ENCODE data around the gene WT1.

The WT1 gene

DNA sequence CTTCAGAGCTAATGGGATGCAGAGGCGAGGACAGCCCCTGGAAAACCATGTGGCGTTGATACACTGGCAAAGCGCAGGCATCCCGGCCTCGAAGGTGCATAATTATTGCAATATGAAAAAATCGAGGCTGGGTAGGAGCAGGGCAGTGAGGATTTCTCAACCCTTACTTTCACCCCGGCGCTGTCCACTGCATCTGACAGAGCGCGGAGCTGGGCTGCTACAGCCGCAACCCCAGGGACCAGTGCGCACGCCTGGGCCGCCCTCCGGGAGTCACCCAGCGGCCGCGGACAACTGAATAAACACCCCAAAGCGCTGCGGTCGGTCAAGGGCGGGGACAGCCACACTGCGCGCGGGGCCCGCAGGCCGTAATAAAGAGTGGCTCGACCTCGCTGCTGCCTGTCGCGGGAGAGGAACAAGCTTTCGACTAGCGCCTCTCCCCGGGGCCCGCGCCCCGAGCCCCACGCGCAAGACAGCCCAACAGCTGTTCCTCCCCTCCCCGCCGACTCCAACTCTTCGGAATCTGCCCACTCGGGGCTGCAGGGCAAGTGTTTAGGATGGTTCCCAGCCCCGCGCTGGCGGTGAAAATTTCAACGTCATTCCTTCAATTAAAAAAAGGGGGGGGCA, 3.6 kb upstream of the WT1 start:
- in situ Hi-C loops (cut with MboI; ENCODE audit: low sequenced_read_pairs) = no loop called here

DNA sequence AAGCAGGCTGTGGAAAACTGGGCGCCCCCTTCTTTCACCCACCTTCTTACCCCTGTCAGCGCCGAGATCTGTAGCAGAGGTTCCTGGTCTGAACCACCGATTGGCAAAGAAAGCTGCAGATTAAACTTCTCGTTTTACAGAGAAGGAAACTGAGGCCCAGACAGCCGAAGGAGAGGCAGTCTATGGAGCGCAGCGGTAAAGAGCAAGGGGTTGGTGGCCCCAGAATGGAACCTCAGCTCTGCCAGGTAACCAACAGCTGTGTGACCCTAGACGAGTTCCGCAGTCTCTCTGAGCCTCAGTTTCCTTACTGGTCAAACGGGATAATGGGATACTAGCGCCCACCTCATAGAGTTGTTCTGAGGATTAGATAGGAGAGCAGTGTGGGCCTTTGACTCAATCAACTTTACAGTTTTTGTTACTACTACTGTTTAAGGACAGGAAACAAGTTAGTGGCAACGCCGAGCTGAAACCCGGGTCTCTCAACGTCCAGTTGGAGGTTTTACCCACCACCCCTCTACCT, 3.1 kb upstream of the WT1 start:
- in situ Hi-C loops (cut with MboI; ENCODE audit: low sequenced_read_pairs) = no loop called here

- in situ Hi-C loops (cut with MboI; ENCODE audit: low sequenced_read_pairs) = no loop called here
Observed at GRCh38 chr11:32437495-32438345, 2.4 kb upstream of the WT1 start.

DNA sequence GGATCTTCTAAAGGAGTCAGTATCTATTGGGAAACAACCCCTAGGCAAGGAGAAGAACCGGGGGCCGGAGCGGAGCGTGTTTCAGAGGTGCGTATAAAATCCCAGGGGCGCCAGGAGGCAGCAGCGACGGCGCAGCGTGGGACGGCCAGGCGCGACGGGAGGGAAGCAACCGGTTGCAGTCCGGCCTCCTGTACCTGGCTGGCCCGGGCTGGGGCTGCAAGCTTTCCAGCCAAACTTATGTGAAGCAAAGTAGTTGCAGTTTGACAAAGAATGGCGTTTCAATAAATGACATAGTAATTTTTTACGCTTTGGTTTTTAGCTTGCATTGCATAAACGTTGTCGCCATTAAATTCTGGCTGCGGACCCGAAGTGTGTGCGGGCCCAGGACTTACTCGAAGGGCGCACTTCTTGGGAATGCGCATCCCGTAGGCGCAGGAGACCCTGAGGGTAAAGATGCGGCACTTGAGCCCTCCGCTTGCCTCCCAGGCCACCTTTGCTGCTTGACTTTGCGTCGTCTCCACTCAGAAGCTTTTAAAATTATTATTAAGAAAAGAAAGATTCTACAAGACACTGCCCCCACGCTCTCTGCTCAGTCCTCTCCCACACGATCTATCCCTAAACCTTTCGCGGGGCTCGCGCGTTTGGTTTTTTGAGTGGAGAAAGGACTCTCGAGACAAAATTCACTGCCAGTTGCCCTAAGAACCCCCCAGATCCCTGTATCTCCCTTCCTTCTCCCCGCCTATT, 1.6 kb upstream of the WT1 start:
- in situ Hi-C loops (cut with MboI; ENCODE audit: low sequenced_read_pairs) = no loop called here

GRCh38 chr11:32435942-32436750, 807 bp upstream of the WT1 start:
- in situ Hi-C loops (cut with MboI; ENCODE audit: low sequenced_read_pairs) = no loop called here

DNA sequence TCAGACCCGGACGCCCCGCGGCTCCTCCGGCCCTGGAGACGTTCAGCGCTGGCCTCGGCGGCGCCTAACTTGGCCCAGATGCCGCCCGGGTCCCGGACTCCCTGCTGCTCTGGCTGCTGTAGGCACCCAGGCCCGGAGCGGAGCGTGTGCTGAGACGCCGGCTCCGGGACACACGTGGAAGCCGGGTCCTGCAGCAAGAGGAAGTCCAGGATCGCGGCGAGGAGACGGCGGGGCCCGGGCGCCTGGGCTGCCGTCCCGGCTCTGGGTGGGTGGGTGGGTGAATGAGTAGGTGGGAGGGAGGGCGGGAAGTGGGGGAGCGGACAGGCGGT, 223 bp downstream of the WT1 start:
- in situ Hi-C loops (cut with MboI; ENCODE audit: low sequenced_read_pairs) = no loop called here

DNA sequence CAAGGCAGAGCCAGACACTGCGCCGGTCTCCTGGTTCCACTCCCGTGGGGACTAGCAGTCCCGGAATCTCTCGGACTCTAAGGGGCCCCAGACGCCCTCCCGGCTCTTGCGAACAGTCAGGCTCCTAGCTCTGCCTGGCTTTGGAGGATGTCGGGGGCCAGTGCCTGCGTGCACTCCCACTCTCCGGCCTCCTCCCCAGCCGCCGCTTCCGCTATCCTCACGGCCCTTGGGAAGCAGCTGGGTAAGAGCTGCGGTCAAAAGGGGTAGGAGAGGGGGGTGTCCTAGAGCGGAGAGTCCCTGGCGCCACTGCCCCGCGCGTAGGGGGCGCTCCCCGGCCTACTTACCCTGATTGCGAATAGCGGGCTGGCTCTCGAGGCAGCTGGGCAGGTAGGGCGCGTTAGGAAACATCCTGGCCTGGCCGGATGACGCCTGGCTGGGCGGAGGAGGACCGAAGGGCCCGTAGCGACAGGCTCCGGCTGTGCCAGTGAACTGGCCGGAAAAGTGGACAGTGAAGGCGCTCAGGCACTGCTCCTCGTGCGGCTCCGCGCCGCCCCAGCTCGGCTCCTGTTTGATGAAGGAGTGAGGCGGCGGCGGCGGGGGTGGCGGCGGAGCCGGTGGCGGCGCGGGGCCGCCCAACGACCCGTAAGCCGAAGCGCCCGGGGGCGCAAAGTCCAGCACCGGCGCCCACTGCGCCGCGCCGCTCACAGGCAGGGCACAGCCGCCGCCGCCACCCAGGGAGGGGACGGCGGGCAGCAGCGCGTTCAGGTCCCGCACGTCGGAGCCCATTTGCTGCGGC, 785 bp downstream of the WT1 start:
- in situ Hi-C loops (cut with MboI; ENCODE audit: low sequenced_read_pairs) = no loop called here

DNA sequence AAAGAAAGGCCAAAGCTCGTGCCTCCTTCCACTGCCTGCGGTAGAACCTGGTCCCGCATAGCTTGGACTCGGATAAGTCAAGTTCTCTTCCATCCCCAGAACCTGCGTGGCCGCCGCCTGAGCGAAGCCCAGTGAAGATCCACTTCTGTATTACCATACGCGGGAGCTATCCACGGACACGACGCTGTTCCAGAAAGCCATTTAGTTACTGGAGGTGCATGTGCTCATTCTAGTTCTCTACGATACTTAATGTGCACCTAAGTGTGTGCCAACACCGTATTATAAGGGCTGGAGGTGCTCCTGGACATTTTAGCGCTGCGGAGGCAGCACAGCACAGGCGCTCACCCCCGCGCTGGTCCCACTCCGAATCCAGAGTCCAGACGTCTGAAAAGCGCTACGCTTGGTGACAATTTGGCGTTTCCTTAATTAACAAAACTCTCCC, 1.4 kb downstream of the WT1 start:
- in situ Hi-C loops (cut with MboI; ENCODE audit: low sequenced_read_pairs) = no loop called here

DNA sequence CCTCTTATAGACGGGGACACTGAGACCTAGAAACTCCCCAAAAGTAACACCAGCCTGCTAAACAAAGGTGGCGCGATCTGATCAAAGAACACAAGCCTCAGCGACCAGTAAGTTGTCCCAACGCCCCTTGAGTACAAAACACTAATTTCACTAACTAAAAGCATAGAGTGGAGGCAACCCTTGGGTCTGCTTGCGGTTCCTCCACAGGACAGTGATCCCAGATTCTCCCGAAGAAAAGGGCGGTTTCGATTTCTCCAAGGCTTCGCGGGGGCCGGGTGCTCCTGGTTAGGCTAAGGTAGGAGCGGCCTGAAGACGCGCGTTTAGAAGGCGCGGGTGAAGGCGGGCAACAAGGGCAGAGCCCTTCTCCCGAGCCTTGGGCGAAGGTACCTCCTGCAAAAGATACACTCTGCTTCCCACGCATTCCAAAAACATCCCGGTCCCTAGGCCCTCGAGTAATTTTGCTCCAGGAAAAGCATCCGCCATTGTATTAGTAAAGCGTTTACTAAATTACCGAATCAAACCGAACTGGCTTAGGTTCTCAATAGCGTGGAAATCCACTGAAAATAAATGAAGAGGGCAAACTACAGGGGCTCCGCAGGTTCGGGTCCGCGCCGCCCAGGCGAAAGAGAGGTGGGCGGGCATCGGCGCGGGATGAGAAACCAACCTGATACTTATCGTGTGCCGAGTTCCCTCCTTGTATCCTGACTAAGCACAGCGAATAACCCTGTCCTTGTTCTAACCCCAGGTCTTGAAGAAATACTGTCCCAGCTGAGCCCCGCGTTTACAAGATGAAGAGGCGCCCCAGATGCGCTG, 2.0 kb downstream of the WT1 start:
- in situ Hi-C loops (cut with MboI; ENCODE audit: low sequenced_read_pairs) = no loop called here

- in situ Hi-C loops (cut with MboI; ENCODE audit: low sequenced_read_pairs) = no loop called here
Observed at GRCh38 chr11:32432565-32432964, 2.8 kb downstream of the WT1 start.

- in situ Hi-C loops (cut with MboI; ENCODE audit: low sequenced_read_pairs) = no loop called here
Observed at GRCh38 chr11:32430568-32431381, 4.6 kb downstream of the WT1 start.

- in situ Hi-C loops (cut with MboI; ENCODE audit: low sequenced_read_pairs) = no loop called here
Observed at GRCh38 chr11:32429477-32429876, 5.9 kb downstream of the WT1 start.

GRCh38 chr11:32428665-32429303, 6.6 kb downstream of the WT1 start:
- in situ Hi-C loops (cut with MboI; ENCODE audit: low sequenced_read_pairs) = no loop called here

DNA sequence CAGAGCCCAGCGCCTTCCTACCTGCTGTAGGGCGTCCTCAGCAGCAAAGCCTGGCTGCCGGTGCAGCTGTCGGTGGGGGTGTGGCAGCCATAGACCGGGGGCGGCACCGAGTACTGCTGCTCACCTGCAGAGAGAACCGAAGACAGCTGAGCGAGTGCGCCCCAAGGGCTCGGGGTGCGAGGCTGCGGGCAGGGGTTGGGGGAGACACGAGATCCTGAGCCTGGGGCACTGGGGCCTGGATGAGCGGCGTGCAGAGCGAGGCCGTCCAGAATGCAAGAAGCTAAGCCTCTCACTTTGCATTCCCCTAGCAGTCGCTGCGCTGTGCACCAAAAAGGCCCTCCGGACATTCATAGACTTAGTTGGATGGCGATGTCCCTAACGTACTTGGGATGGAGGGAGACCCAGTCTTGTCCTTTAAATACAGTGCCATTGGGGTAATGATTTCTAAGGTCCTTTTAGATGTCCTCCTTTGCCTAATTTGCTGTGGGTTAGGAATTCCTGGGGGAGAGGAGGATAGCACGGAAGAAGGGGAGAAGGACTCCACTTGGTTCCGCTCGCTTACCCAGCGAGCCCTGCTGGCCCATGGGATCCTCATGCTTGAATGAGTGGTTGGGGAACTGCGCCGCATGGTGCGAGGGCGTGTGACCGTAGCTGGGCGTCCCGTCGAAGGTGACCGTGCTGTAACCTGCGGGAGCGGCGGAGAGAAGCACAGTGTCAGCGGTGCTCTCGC, 7.2 kb downstream of the WT1 start:
- in situ Hi-C loops (cut with MboI; ENCODE audit: low sequenced_read_pairs) = no loop called here

DNA sequence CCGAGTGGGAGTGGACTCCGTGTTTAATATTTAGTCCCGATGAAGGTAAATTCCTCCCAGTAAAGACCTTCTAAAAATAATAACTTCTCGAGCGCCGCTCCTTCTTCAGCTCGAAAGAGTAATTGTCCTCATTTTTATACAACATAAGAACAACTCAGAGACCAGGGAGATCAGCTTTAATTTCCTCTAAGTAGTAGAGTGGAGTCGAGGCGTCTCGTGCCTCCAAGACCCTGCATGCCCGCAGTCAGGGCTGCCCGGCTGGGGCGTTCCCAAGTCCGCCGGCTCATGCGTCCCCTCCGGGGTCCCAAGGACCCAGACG, 7.8 kb downstream of the WT1 start:
- in situ Hi-C loops (cut with MboI; ENCODE audit: low sequenced_read_pairs) = no loop called here

DNA sequence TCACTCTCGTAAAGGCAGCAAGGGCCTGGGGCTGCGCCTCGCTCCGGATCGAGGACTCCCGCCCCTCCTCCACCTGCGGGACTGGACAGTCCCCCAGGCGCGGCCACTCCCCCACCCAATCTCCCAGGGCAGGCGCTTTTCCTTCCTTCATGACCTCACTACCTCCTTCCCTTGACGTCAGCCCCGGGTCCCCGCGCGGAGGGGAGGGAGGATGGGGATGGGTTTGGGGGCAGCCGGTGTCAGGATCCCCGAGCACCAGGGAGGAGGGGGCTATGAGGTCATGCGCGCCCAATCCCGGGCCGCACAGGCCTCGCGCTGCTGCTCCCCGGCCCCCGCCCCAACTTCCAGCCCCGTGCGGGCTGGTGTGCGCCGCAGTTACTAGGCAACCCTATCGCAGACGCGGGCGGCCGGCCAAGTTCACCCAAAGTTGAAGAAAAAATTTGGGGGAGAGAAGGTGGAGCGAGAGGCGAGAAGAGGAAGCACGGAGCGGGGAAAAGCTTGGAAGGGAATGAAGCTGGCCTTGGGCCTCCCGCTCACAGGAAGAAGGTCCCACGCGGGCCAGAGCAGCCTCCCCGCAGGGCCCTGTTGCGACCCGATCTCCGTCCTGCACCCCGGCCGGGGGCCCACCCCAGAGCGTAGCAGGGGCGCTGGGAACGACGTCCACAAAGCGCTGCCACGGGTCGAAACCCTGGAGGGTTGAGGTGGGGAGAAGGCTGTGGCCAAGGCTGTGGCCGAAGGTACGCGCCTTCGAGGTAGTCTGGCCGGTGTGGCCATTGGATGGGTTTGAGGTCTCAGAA, 8.3 kb downstream of the WT1 start:
- in situ Hi-C loops (cut with MboI; ENCODE audit: low sequenced_read_pairs) = no loop called here

- in situ Hi-C loops (cut with MboI; ENCODE audit: low sequenced_read_pairs) = no loop called here
Observed at GRCh38 chr11:32426192-32426591, 9.1 kb downstream of the WT1 start.

Measured in HL-60/S4 treated with retinoic acid at 250 ng/mL for 4 days and 3 days (cell line).